GM12801 (cell line): ENCODE results near the gene PRKAB1.

Source experiments
- TF ChIP-seq, protein P1 (sequence below): IDR thresholded peaks from one replicate; pipeline ENCODE4 v1.5.1; 2011; ENCODE audit warnings: control low read depth; ENCODE audit not compliant: insufficient read length; ENCODE audit errors: extremely low read depth

Gene PRKAB1

DNA sequence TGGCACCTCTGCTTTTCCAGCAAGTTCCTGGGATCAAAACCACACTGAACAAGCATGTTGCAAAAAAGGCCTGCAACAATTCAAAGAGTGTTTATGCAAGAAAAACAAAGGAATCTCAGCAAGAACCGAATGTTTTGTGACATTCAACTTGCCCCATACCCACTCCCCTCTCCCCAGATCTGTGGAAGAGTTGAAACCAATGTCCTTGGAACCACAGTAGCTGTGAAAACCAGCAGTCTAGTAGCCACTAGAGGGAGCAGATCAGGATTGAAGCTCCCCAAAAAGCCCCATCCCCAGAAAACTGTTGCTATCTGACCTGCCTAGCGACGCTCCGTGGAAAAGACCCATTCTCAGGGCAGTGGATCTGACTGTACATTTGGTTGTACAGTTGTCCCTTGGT, 27.1 kb downstream of the PRKAB1 start:
- TF ChIP-seq, protein P1, sequence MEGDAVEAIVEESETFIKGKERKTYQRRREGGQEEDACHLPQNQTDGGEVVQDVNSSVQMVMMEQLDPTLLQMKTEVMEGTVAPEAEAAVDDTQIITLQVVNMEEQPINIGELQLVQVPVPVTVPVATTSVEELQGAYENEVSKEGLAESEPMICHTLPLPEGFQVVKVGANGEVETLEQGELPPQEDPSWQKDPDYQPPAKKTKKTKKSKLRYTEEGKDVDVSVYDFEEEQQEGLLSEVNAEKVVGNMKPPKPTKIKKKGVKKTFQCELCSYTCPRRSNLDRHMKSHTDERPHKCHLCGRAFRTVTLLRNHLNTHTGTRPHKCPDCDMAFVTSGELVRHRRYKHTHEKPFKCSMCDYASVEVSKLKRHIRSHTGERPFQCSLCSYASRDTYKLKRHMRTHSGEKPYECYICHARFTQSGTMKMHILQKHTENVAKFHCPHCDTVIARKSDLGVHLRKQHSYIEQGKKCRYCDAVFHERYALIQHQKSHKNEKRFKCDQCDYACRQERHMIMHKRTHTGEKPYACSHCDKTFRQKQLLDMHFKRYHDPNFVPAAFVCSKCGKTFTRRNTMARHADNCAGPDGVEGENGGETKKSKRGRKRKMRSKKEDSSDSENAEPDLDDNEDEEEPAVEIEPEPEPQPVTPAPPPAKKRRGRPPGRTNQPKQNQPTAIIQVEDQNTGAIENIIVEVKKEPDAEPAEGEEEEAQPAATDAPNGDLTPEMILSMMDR, result no peak

DNA sequence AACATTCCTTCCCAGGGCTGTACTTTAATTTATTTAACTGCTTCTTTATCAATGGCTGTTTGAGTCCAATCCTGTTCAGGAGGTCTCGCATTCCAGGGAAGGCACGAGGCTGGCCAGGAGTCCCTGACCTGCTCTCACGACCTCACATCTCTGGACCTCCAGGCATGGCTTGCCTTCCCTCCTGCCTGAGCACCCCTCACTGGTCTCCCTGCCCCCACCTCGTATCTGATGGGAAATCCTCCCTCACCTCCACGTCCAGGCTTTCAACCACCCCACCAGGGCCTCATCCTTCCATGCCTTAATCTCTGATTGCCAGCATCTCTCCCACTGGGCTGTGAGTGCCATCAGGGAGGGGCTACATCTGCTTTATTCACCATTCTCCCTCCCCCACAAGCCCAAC, 29.0 kb downstream of the PRKAB1 start:
- TF ChIP-seq, protein P1, result no peak

DNA sequence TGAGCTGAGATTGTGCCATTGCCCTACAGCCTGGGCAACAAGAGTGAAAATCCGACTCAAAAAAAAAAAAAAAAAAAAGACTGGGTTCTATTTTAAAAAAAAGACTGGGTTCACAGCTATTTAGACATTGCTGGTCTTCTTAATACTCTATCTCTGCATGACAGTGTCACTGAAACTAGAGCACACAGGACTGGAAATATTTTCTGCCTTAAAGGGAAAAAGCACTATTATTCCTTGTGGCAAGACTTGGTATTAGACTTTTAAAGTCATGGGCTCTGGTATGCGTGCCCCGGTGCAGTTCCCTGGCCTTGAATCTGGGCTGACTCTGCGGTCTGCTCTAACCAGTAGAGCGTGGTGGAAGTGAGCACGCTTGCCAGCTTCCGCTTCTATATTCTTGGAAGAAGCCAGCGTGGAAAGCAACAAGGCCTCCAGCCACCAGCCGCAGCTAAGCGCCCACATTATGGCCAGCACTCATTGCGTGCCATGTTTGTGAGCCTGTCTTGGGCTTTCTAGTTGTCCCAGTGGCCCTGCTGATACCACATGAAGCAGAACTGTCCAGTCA, 31.3 kb downstream of the PRKAB1 start:
- TF ChIP-seq, protein P1, result no peak

DNA sequence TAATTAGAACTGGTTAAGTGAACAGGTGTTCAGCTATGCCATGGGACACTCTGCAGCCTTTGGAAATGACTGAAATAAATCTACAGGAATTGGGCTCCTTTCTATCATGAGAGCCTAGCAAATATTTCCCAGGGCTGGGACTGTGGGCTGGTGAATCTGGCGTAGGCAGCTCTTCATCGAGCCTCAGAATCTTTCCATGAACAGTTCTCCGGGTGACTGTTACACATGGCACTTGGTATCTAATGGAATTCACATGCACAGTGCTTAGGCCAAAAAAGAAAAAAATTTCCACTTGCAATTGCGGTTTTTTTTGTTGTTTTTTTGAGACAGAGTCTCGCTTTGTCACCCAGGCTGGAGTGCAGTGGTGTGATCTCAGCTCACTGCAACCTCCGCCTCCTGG, 32.1 kb downstream of the PRKAB1 start:
- TF ChIP-seq, protein P1, result no peak

DNA sequence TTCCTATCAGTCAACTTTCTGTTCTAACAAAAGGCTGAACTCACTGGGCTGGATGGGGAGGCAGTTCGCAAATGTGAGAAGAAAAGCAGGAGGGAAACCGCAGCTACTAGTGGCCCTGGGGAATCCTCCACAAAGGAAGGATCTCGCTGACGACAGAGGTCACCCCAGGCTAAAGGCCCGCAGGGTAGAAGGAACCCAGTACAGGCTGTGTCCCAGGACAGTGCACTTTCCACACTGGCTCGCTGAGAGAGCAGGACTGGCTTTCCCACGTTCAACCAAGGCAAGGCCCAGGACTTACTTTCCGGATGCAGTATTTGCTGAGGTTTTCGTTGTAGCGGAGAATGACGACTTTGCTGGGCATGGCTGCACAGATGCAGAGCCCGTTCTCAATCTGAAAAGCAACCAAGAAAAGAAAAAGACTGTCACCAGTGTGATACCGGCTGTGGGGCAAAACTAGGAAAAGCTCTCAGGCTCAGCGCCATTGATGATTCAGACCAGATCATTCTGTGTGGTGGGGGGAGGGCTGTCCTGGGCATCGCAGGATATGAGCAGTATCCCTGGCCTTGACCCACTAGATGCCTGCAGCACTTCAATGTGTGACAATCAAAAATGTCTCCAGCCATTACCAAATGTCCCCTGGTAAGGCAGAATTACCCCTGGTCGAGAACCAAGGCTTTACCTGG, 36.3 kb downstream of the PRKAB1 start:
- TF ChIP-seq, protein P1, result no peak

DNA sequence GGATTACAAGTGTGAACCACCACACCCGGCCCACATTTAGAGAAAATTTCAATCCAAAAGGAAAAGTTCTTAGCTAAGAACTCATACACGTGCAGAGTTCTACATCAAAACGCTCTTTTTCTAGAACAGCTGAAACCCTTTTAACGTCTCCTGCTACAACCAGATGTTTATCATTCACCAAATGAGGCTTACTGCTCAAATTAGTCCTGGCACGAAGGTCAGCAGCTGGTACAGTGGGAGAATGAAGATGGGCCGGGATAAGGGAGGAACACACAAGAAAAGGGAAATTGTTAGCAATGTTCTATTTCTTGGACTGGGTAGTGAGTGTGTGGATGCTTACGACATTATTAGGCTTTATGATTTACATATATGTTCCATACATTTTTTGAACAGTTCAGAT, 37.2 kb downstream of the PRKAB1 start:
- TF ChIP-seq, protein P1, result no peak

DNA sequence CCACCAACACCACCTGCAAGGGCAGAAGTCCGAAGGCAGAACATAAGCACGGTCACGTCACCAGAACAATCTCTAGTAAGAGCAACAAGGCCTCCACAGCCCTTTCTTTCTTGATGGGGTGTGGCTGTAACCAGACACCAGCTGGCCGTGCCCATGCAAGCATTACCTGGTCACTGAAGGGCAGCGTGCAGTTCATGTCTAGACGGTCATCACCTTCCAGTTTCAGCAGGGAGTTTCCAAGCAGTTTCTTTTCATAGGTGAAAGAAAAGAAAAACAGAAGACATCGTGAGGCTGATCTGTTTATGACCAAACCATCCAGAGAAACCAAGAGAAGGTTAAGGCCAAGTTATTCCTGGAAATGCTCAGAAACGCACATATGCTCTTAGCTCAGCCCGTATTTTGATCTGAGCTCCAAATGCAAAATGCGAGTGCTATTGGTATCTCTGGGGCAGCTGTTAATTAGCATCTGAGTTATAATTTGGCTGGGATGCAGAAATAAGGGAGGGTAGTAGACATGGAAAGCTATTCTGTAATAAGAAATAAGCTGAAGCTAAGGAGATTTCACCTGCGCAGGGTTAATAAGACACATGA, 42.5 kb downstream of the PRKAB1 start:
- TF ChIP-seq, protein P1, result no peak
